Osteocyte (in vitro differentiated cells): ENCODE data around the gene IPCEF1. TPM values are rescaled to one million over a fixed set of nuclear protein-coding genes. Genes with fewer than 3 reads are reported as not detected.

Experiments used
- DNase-seq: peaks from one replicate; pipeline ENCODE4 v3.0.0; 2021; ENCODE audit warnings: mixed read lengths; ENCODE audit not compliant: unreplicated experiment; ENCODE audit errors: extremely low spot score
- H3K27ac Mint-ChIP-seq: one replicate; pipeline ENCODE4 v1.8.0; 2021; ENCODE audit warnings: mild to moderate bottlenecking, mixed read lengths; ENCODE audit not compliant: unreplicated experiment
- H3K27me3 Mint-ChIP-seq: one replicate; pipeline ENCODE4 v1.8.0; 2021; ENCODE audit warnings: mixed read lengths; ENCODE audit not compliant: unreplicated experiment
- H3K36me3 Mint-ChIP-seq: one replicate; pipeline ENCODE4 v1.8.0; 2021; ENCODE audit warnings: mixed read lengths; ENCODE audit not compliant: unreplicated experiment
- H3K4me1 Mint-ChIP-seq: one replicate; pipeline ENCODE4 v1.8.0; 2021; ENCODE audit warnings: mixed read lengths; ENCODE audit not compliant: unreplicated experiment
- H3K4me3 Mint-ChIP-seq: one replicate; pipeline ENCODE4 v1.8.0; 2021; ENCODE audit warnings: mild to moderate bottlenecking, moderate library complexity, mixed read lengths; ENCODE audit not compliant: unreplicated experiment
- H3K9me3 Mint-ChIP-seq: one replicate; pipeline ENCODE4 v1.8.0; 2021; ENCODE audit warnings: mixed read lengths; ENCODE audit not compliant: unreplicated experiment
- CTCF ChIP-seq: fragments of 200-600 bp; sonication (generic); IDR thresholded peaks from 2 replicates; pipeline ENCODE4 v1.5.0; 2021; ENCODE audit warnings: antibody characterized with exemption, mild to moderate bottlenecking, moderate library complexity
- total RNA-seq: library from RNA; stranded (reverse); gene quantifications from 2 replicates; pipeline ENCODE4 v1.2.1, GENCODE V29; 2021

IPCEF1 gene
- total RNA-seq, 1 donor from 2014 or later, result 0.46 TPM

- H3K9me3 Mint-ChIP-seq, result no peaks in the 10 kb centered on the region
- H3K36me3 Mint-ChIP-seq, result no peaks in the 10 kb centered on the region
Measured at GRCh38 chr6:154378518-154378917, 21.9 kb upstream of the IPCEF1 start.

GRCh38 chr6:154377726-154378125, 21.1 kb upstream of the IPCEF1 start:
- no peaks in the 10 kb centered on the region for H3K4me1 Mint-ChIP-seq
- TF ChIP-seq CTCF, result no peak
- H3K4me3 Mint-ChIP-seq, result no peak overlapping the region
- H3K36me3 Mint-ChIP-seq, result no peaks in the 10 kb centered on the region
- H3K9me3 Mint-ChIP-seq, result no peaks in the 10 kb centered on the region
- no peak for DNase-seq
- H3K27me3 Mint-ChIP-seq, result no peaks in the 10 kb centered on the region
- no peak overlapping the region for H3K27ac Mint-ChIP-seq

More at GRCh38 chr6:154378518-154378917, 21.9 kb upstream of the IPCEF1 start:
- no peak for TF ChIP-seq CTCF
- Mint-ChIP-seq H3K4me3 (no peak overlapping the region), H3K27me3 (no peaks in the 10 kb centered on the region), H3K27ac (no peak overlapping the region), H3K4me1 (no peaks in the 10 kb centered on the region)
- DNase-seq, result no peak

GRCh38 chr6:154373971-154374370, 17.4 kb upstream of the IPCEF1 start:
- H3K27me3 Mint-ChIP-seq, result no peaks in the 10 kb centered on the region
- DNase-seq, result no peak
- H3K36me3 Mint-ChIP-seq, result no peaks in the 10 kb centered on the region
- H3K9me3 Mint-ChIP-seq, result no peaks in the 10 kb centered on the region
- no peak for TF ChIP-seq CTCF
- peaks cover 4% of the 10 kb centered on the region for H3K4me1 Mint-ChIP-seq
- no peak overlapping the region for H3K27ac Mint-ChIP-seq
- H3K4me3 Mint-ChIP-seq, result no peak overlapping the region

- H3K27me3 Mint-ChIP-seq, result no peaks in the 10 kb centered on the region
- H3K36me3 Mint-ChIP-seq, result no peaks in the 10 kb centered on the region
- H3K9me3 Mint-ChIP-seq, result no peaks in the 10 kb centered on the region
- no peak overlapping the region for H3K4me3 Mint-ChIP-seq
- H3K27ac Mint-ChIP-seq, result no peak overlapping the region
- peak; percentile 19 for DNase-seq
- no peak for TF ChIP-seq CTCF
- H3K4me1 Mint-ChIP-seq, result peaks cover 4% of the 10 kb centered on the region
Measured at GRCh38 chr6:154371281-154371680, 14.7 kb upstream of the IPCEF1 start.

GRCh38 chr6:154370545-154370944, 13.9 kb upstream of the IPCEF1 start:
- no peaks in the 10 kb centered on the region for H3K9me3 Mint-ChIP-seq

More at GRCh38 chr6:154370545-154370944, 13.9 kb upstream of the IPCEF1 start:
- H3K27ac Mint-ChIP-seq, result no peak overlapping the region
- peaks cover 4% of the 10 kb centered on the region for H3K4me1 Mint-ChIP-seq
- no peak overlapping the region for H3K4me3 Mint-ChIP-seq
- no peaks in the 10 kb centered on the region for H3K27me3 Mint-ChIP-seq
- H3K36me3 Mint-ChIP-seq, result no peaks in the 10 kb centered on the region
- TF ChIP-seq CTCF, result peak; percentile 69
- DNase-seq, result peak; percentile 32
